Natural killer cell (primary cell): ENCODE measurements around the gene CCDC102B. TPM values are rescaled to one million over a fixed set of nuclear protein-coding genes. Genes with fewer than 3 reads are reported as not detected.

ENCODE experiments used
- ATAC-seq, 3 donors: fragments of 150-1000 bp in 2 of 3; fragments of 200-7000 bp in 1 of 3; cut with Tn5 transposase; 1 replicate in 1 of 3; 2 replicates in 2 of 3; pipeline ENCODE4 v1.10.0; 2021; ENCODE audit warnings: mild to moderate bottlenecking in 2 of 3, moderate library complexity in 2 of 3
- DNase-seq, 2 donors: peaks; one replicate each; pipeline versions ENCODE4 v3.0.0 to v3.0.0-alpha.2; 2013 to 2021; ENCODE audit warnings: mixed read lengths in 1 of 2
- H3K27ac ChIP-seq: one replicate; pipeline ENCODE4 v1.5.1; 2013; ENCODE audit warnings: mild to moderate bottlenecking, low read length
- H3K27me3 ChIP-seq: one replicate; pipeline ENCODE4 v1.6.1; 2013; ENCODE audit warnings: low read length; ENCODE audit not compliant: control insufficient read depth, insufficient read depth
- H3K36me3 ChIP-seq: one replicate; pipeline ENCODE4 v1.6.1; 2013; ENCODE audit warnings: low read length; ENCODE audit not compliant: control insufficient read depth, insufficient read depth
- H3K4me1 ChIP-seq: one replicate; pipeline ENCODE4 v1.6.1; 2013; ENCODE audit warnings: low read length; ENCODE audit not compliant: control insufficient read depth, insufficient read depth
- H3K4me3 ChIP-seq: one replicate; pipeline ENCODE4 v1.5.1; 2013; ENCODE audit warnings: low read length
- H3K9me3 ChIP-seq: one replicate; pipeline ENCODE4 v1.6.1; 2013; ENCODE audit warnings: low read length; ENCODE audit not compliant: control insufficient read depth, insufficient read depth
- H3K27ac Mint-ChIP-seq, 2 donors: one replicate each; pipeline ENCODE4 v1.8.0; 2022; ENCODE audit warnings: mild to moderate bottlenecking in 2 of 2, mixed read lengths in 2 of 2, moderate library complexity in 1 of 2
- H3K27me3 Mint-ChIP-seq, 2 donors: one replicate each; pipeline ENCODE4 v1.8.0; 2022; ENCODE audit warnings: low read depth in 2 of 2, mixed read lengths in 2 of 2
- H3K36me3 Mint-ChIP-seq: one replicate; pipeline ENCODE4 v1.8.0; 2022; ENCODE audit warnings: mixed read lengths
- H3K4me1 Mint-ChIP-seq, 2 donors: one replicate each; pipeline ENCODE4 v1.8.0; 2022; ENCODE audit warnings: mixed read lengths in 2 of 2
- H3K4me3 Mint-ChIP-seq: one replicate; pipeline ENCODE4 v1.8.0; 2022; ENCODE audit warnings: mild to moderate bottlenecking, moderate library complexity, mixed read lengths
- H3K9me3 Mint-ChIP-seq, 2 donors: one replicate each; pipeline ENCODE4 v1.8.0; 2022; ENCODE audit warnings: mixed read lengths in 2 of 2
- WGBS: methylation state at CpG from one replicate; pipeline ENCODE4 v1.1.7; 2013; ENCODE audit warnings: missing lambda C conversion rate; ENCODE audit not compliant: insufficient coverage; 5-methylcytosine and 5-hydroxymethylcytosine counted together
- intact Hi-C: fragments of 100-400 bp; cut with micrococcal nuclease; formaldehyde crosslinking; loops from one replicate; pipeline ENCODE4 v1.14.2; 2022
- total RNA-seq, 4 donors: library from RNA; stranded (reverse); fragments of 120-200 nt in 1 of 4; gene quantifications; one replicate each; pipeline versions ENCODE4 v1.2.3 to v1.2.4, GENCODE V29; 2013 to 2022
- TF ChIP-seq, protein P1 (sequence below): fragments of 200-600 bp; IDR thresholded peaks from one replicate; pipeline ENCODE4 v1.8.0; 2022; ENCODE audit warnings: antibody characterized with exemption

CCDC102B gene
- total RNA-seq, 3 donors from 2014 or later (not counting 1 experiment from before 2014, with no cell fraction given): 6.9 to 9.9 (median 8.9) TPM

DNA sequence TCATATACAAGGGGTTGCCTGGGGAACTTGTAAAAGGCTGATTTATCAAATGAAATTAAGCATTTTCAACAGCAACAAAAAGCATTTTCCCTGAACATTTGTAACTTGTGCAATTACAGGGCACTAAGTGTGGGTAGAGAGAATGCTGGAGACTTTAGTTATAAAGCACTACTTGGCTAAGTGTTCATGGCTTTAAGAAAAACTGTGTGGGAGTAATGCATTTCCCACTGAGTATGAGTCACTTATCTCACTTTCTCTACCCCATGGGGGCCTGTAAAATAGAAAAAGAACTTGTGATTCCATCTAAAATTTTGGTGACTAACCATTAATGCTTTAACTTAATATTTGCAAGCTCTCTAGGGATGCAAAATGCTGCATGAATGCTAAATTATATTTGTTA, 193.4 kb downstream of the CCDC102B start:
- TF ChIP-seq, protein P1, sequence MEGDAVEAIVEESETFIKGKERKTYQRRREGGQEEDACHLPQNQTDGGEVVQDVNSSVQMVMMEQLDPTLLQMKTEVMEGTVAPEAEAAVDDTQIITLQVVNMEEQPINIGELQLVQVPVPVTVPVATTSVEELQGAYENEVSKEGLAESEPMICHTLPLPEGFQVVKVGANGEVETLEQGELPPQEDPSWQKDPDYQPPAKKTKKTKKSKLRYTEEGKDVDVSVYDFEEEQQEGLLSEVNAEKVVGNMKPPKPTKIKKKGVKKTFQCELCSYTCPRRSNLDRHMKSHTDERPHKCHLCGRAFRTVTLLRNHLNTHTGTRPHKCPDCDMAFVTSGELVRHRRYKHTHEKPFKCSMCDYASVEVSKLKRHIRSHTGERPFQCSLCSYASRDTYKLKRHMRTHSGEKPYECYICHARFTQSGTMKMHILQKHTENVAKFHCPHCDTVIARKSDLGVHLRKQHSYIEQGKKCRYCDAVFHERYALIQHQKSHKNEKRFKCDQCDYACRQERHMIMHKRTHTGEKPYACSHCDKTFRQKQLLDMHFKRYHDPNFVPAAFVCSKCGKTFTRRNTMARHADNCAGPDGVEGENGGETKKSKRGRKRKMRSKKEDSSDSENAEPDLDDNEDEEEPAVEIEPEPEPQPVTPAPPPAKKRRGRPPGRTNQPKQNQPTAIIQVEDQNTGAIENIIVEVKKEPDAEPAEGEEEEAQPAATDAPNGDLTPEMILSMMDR: no peak
- Histone ChIP-seq H3K27ac (no peak overlapping the region), H3K4me3 (no peak overlapping the region), H3K9me3 (no peaks in the 10 kb centered on the region), H3K36me3 (no peaks in the 10 kb centered on the region), H3K4me1 (no peaks in the 10 kb centered on the region), H3K27me3 (no peaks in the 10 kb centered on the region)
- H3K9me3 Mint-ChIP-seq: peaks cover 12% of the 10 kb centered on the region in 2 donors
- H3K4me1 Mint-ChIP-seq: no peaks in the 10 kb centered on the region
- DNase-seq (no peak), ATAC-seq (no peak)
- H3K36me3 Mint-ChIP-seq: no peaks in the 10 kb centered on the region
- H3K27me3 Mint-ChIP-seq: no peaks in the 10 kb centered on the region
- H3K4me3 Mint-ChIP-seq: no peak overlapping the region
- intact Hi-C loops: no loop called here
- H3K27ac Mint-ChIP-seq: no peak overlapping the region

DNA sequence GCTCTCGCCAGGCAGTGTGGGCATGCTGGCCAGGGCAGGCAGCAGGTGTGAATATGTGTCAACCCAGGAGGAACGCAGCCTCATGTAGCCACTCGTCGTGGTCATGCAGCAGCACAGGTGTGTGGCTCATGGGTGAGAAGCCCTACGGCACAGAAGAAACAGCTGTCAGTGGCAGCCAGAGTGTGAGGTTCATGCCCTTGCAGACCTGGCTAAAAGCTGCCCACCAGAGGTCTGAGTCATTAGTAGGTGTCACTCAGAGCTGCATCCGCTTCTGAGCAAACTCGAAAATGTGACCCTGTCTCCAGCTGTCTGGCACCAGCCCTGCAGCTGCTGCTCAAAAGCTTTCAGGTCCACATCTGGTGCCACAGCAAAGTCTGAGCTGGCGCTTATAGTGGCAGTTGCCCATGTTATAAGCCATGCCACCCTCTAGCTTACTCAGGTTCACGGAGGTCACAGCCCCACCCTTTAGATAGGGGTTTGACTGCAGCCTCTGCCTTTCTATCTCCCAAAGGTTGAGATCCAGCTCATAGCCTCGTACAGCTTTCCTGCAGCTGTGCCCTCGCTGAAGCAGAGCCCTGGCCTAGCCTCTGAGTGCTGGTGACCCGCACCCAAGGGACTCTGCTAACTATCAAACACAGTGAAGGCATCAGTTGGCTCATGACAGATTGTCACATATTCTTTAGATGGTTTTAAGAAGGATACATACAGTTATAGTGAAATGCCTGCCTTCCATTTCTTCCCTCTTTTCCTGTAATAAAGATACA, 195.0 kb downstream of the CCDC102B start:
- 77% methylated on average over 12 of the region's 12 CpGs for WGBS

DNA sequence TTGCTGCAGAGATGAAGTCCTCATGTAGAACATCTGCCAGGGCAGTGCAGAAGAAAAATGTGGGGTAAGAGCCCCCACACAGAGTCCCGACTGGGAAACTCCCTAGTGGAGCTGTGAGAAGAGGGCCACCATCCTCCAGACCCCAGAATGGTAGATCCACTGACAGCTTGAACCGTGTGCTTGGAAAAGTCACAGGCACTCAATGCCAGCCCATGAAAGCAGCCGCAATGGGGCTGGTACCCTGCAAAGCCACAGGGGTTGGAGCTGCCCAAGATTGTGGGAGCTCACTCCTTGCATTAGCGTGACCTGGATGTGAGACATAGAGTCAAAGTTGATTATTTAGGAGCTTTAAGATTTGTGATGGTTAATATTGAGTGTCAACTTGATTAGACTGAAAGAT, 197.8 kb downstream of the CCDC102B start:
- WGBS: 69% methylated on average over 4 of the region's 4 CpGs
- ATAC-seq: no peak
- H3K4me1 Mint-ChIP-seq: no peaks in the 10 kb centered on the region

More for the DNA sequence above, 195.0 kb downstream of the CCDC102B start:
- TF ChIP-seq, protein P1: no peak
- no peak for DNase-seq
- intact Hi-C loops: no loop called here
- Histone ChIP-seq H3K9me3 (no peaks in the 10 kb centered on the region), H3K4me3 (no peak overlapping the region), H3K27ac (no peak overlapping the region), H3K4me1 (no peaks in the 10 kb centered on the region), H3K36me3 (no peaks in the 10 kb centered on the region), H3K27me3 (no peaks in the 10 kb centered on the region)
- no peak overlapping the region for H3K27ac Mint-ChIP-seq
- no peaks in the 10 kb centered on the region for H3K36me3 Mint-ChIP-seq
- H3K4me1 Mint-ChIP-seq: no peaks in the 10 kb centered on the region
- H3K4me3 Mint-ChIP-seq: no peak overlapping the region
- no peak for ATAC-seq
- no peaks in the 10 kb centered on the region for H3K27me3 Mint-ChIP-seq
- peaks cover 5 to 12% of the 10 kb centered on the region in 2 donors for H3K9me3 Mint-ChIP-seq

More for the DNA sequence above, 197.8 kb downstream of the CCDC102B start:
- Histone ChIP-seq H3K27ac (no peak overlapping the region), H3K9me3 (no peaks in the 10 kb centered on the region), H3K4me1 (no peaks in the 10 kb centered on the region), H3K27me3 (no peaks in the 10 kb centered on the region), H3K4me3 (no peak overlapping the region), H3K36me3 (no peaks in the 10 kb centered on the region)
- Mint-ChIP-seq H3K36me3 (no peaks in the 10 kb centered on the region), H3K27ac (no peak overlapping the region), H3K4me3 (no peak overlapping the region), H3K9me3 (peaks cover 7 to 11% of the 10 kb centered on the region in 2 donors), H3K27me3 (no peaks in the 10 kb centered on the region)
- intact Hi-C loops: no loop called here
- TF ChIP-seq, protein P1: no peak
- DNase-seq: no peak
